ENCODE measurements around the gene CD200R1. TPM values are rescaled to one million over a fixed set of nuclear protein-coding genes. Genes with fewer than 3 reads are reported as not detected.

CD200R1 gene
- total RNA-seq, 1 experiment from 2014 or later: not detected

DNA sequence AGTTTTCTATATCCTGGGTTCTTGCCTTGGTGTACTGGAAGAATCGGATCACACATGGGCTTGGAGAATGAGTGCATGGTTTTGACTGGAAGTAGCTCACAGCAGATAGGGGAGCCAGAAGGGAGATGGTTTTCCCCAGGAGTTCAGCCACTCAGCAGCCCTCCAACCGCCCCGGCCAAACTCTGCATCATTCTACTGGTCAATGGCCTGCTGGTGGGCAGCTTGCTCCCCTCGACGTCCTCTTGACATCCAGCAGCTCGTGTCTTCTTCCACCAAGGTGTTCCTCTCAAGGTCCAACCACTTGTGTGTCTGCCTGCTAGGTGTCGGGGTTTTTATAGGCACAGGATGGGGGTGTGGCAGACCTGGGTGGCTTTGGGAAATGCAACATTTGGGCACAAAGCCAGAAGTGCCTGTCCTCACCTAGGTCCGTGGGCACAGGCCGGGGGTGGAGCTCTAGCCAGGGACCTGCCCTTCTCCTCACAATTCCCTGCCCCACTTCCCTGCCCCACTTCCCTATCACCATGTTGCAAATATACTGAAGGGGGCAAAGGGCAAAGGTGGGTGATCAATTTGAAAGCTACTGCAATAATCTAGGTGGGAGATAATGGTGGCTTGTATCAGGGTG lies 12.9 kb upstream of the CD200R1 start:
- Mint-ChIP-seq H3K4me3 (no peak overlapping the region), H3K36me3 (ENCODE audit: insufficient read depth in 1 of 3, low read depth in 3 of 3) (no peaks in the 10 kb centered on the region), H3K27me3 (ENCODE audit: low read depth) (peaks cover 4% of the 10 kb centered on the region), H3K4me1 (peaks cover 16 to 17% of the 10 kb centered on the region in 2 experiments), H3K27ac (no peak overlapping the region), H3K9me3 (no peaks in the 10 kb centered on the region)
- no peak overlapping the region for H4K91ac ChIP-seq (ENCODE audit: insufficient read length, low read depth, low read length)
- H3K27me3 ChIP-seq (ENCODE audit: insufficient read depth, low read length): no peaks in the 10 kb centered on the region
- no peaks in the 10 kb centered on the region for H3K9me3 ChIP-seq (ENCODE audit: control insufficient read depth, low read depth, low read length)
- no peak overlapping the region for H4K8ac ChIP-seq (replicated peaks; ENCODE audit: insufficient read length, low read depth, low read length)
- no peak overlapping the region for H2AK5ac ChIP-seq (ENCODE audit: insufficient read length, low read length)
- no peaks in the 10 kb centered on the region for H3K79me1 ChIP-seq (ENCODE audit: insufficient read depth, low read depth, low read length, poor library complexity, severe bottlenecking)
- H3K23me2 ChIP-seq (ENCODE audit: insufficient read length, low read depth, low read length, poor library complexity, severe bottlenecking): peaks cover 7% of the 10 kb centered on the region
- H3K9ac ChIP-seq (ENCODE audit: extremely low read depth, insufficient read length, low read length): no peak overlapping the region
- no peak overlapping the region for H3K56ac ChIP-seq (ENCODE audit: insufficient read length, low read depth, low read length)
- H2BK20ac ChIP-seq (ENCODE audit: low read depth, low read length, poor library complexity, severe bottlenecking): no peak overlapping the region
- no peak for DNase-seq
- H3K79me2 ChIP-seq (ENCODE audit: insufficient read depth, low read length): no peaks in the 10 kb centered on the region
- no peak overlapping the region for H2BK5ac ChIP-seq (ENCODE audit: insufficient read length, low read length)
- H3K14ac ChIP-seq (ENCODE audit: insufficient read depth, low read length): no peak overlapping the region
- no peak overlapping the region for H2BK12ac ChIP-seq (ENCODE audit: insufficient read length, low read depth, low read length)
- H3T11ph ChIP-seq (ENCODE audit: low read length): no peak overlapping the region
- H3K18ac ChIP-seq (ENCODE audit: insufficient read length, low read depth, low read length): no peak overlapping the region
- no peaks in the 10 kb centered on the region for H3K4me1 ChIP-seq (ENCODE audit: insufficient read depth, low read length)
- H2BK120ac ChIP-seq (ENCODE audit: low read depth, low read length, poor library complexity, severe bottlenecking): no peak overlapping the region
- no CpG with 5 or more reads among the region's 9 CpGs for WGBS (ENCODE audit: extremely low coverage, insufficient read length, low lambda C conversion rate)
- no peak overlapping the region for H2AFZ ChIP-seq (ENCODE audit: low read length)
- TF ChIP-seq, protein P1, sequence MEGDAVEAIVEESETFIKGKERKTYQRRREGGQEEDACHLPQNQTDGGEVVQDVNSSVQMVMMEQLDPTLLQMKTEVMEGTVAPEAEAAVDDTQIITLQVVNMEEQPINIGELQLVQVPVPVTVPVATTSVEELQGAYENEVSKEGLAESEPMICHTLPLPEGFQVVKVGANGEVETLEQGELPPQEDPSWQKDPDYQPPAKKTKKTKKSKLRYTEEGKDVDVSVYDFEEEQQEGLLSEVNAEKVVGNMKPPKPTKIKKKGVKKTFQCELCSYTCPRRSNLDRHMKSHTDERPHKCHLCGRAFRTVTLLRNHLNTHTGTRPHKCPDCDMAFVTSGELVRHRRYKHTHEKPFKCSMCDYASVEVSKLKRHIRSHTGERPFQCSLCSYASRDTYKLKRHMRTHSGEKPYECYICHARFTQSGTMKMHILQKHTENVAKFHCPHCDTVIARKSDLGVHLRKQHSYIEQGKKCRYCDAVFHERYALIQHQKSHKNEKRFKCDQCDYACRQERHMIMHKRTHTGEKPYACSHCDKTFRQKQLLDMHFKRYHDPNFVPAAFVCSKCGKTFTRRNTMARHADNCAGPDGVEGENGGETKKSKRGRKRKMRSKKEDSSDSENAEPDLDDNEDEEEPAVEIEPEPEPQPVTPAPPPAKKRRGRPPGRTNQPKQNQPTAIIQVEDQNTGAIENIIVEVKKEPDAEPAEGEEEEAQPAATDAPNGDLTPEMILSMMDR (conservative IDR thresholded peaks at IDR 0.05): no peak
- H4K5ac ChIP-seq (ENCODE audit: insufficient read length, low read depth, low read length): no peak overlapping the region
- H2BK15ac ChIP-seq (ENCODE audit: low read depth, low read length): no peak overlapping the region
- no peaks in the 10 kb centered on the region for H4K20me1 ChIP-seq (ENCODE audit: control insufficient read depth, insufficient read depth, insufficient read length)
- no peak overlapping the region for H3K23ac ChIP-seq (ENCODE audit: insufficient read length, low read depth, low read length)
- no peak overlapping the region for H3K4me2 ChIP-seq (ENCODE audit: insufficient read depth, insufficient read length, low read length)
- no peak overlapping the region for H3K4ac ChIP-seq (ENCODE audit: low read depth, low read length)
- no peak overlapping the region for H3K27ac ChIP-seq (ENCODE audit: insufficient read length, low read depth, low read length)

All from H9 (cell line).